ENCODE results near the gene HNRNPA1. TPM values are rescaled to one million over a fixed set of nuclear protein-coding genes. Genes with fewer than 3 reads are reported as not detected.

The HNRNPA1 gene
- total and polyA plus RNA-seq, 8 donors = 652 to 4,346 (median 3,545) TPM

GRCh38 chr12:54272214-54272613 is 8.3 kb upstream of the HNRNPA1 start:
- Histone ChIP-seq H3K4me3 (no peak overlapping the region), H3K4me1 (peaks cover under 1 to 10% of the 10 kb centered on the region in 2 donors), H3K27ac (no peak overlapping the region), H3K27me3 (no peaks in the 10 kb centered on the region), H3K9me3 (no peaks in the 10 kb centered on the region), H3K36me3 (peaks cover 0 to 15% of the 10 kb centered on the region in 2 donors)
- TF ChIP-seq, protein P1, sequence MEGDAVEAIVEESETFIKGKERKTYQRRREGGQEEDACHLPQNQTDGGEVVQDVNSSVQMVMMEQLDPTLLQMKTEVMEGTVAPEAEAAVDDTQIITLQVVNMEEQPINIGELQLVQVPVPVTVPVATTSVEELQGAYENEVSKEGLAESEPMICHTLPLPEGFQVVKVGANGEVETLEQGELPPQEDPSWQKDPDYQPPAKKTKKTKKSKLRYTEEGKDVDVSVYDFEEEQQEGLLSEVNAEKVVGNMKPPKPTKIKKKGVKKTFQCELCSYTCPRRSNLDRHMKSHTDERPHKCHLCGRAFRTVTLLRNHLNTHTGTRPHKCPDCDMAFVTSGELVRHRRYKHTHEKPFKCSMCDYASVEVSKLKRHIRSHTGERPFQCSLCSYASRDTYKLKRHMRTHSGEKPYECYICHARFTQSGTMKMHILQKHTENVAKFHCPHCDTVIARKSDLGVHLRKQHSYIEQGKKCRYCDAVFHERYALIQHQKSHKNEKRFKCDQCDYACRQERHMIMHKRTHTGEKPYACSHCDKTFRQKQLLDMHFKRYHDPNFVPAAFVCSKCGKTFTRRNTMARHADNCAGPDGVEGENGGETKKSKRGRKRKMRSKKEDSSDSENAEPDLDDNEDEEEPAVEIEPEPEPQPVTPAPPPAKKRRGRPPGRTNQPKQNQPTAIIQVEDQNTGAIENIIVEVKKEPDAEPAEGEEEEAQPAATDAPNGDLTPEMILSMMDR (IDR thresholded peaks at IDR 0.05) = no peak
- intact Hi-C loops (cut with DNase I) = no loop called here
- ATAC-seq (no peak), DNase-seq (no peak)

GRCh38 chr12:54273981-54274380 is 6.5 kb upstream of the HNRNPA1 start:
- intact Hi-C loops (cut with DNase I) = no loop called here

GRCh38 chr12:54276368-54276767 is 4.2 kb upstream of the HNRNPA1 start:
- TF ChIP-seq, protein P1 (IDR thresholded peaks at IDR 0.05) = no peak
- H3K9me3 ChIP-seq = no peaks in the 10 kb centered on the region
- H3K27ac ChIP-seq = no peak overlapping the region
- peaks cover 16 to 34% of the 10 kb centered on the region in 2 donors for H3K4me1 ChIP-seq
- no peaks in the 10 kb centered on the region for H3K27me3 ChIP-seq
- ATAC-seq (no peak), DNase-seq (no peak)
- intact Hi-C loops (cut with DNase I) = no loop called here
- H3K36me3 ChIP-seq = peaks cover 0 to 15% of the 10 kb centered on the region in 2 donors
- no peak overlapping the region for H3K4me3 ChIP-seq

More at GRCh38 chr12:54273981-54274380, 6.5 kb upstream of the HNRNPA1 start:
- Histone ChIP-seq H3K27me3 (no peaks in the 10 kb centered on the region), H3K4me3 (no peak overlapping the region), H3K36me3 (peaks cover 0 to 15% of the 10 kb centered on the region in 2 donors), H3K4me1 (peaks cover 16 to 28% of the 10 kb centered on the region in 2 donors), H3K9me3 (no peaks in the 10 kb centered on the region), H3K27ac (no peak overlapping the region)
- ATAC-seq (peak; percentile 56), DNase-seq (no peak)
- TF ChIP-seq, protein P1 (IDR thresholded peaks at IDR 0.05) = no peak

GRCh38 chr12:54277823-54278276 is 2.7 kb upstream of the HNRNPA1 start:
- no peak for DNase-seq
- Histone ChIP-seq H3K4me1 (peaks cover 29 to 49% of the 10 kb centered on the region in 2 donors), H3K27me3 (no peaks in the 10 kb centered on the region), H3K9me3 (no peaks in the 10 kb centered on the region), H3K4me3 (peak overlapping the region in 1 of 2 donors; percentile 90), H3K27ac (peak overlapping the region; percentile 94 to 95), H3K36me3 (peaks cover 4 to 27% of the 10 kb centered on the region in 2 donors)
- TF ChIP-seq, protein P1 (IDR thresholded peaks at IDR 0.05) = no peak
- no peak for ATAC-seq
- intact Hi-C loops (cut with DNase I) = no loop called here

GRCh38 chr12:54279227-54279631 is 1.3 kb upstream of the HNRNPA1 start:
- H3K4me1 ChIP-seq = peaks cover 42 to 62% of the 10 kb centered on the region in 2 donors
- intact Hi-C loops (cut with DNase I) = no loop called here

More at GRCh38 chr12:54279227-54279631, 1.3 kb upstream of the HNRNPA1 start:
- Histone ChIP-seq H3K4me3 (peak overlapping the region; percentile 53 to 90), H3K27ac (peak overlapping the region; percentile 94 to 95), H3K9me3 (no peaks in the 10 kb centered on the region), H3K36me3 (peaks cover 13 to 28% of the 10 kb centered on the region in 2 donors), H3K27me3 (no peaks in the 10 kb centered on the region)
- TF ChIP-seq, protein P1 (IDR thresholded peaks at IDR 0.05) = no peak
- ATAC-seq = no peak
- no peak for DNase-seq

Data from left lung (tissue), 10 donors.